ENCODE data around the gene C6orf47. TPM values are rescaled to one million over a fixed set of nuclear protein-coding genes. Genes with fewer than 3 reads are reported as not detected.

C6orf47 gene
- total RNA-seq, 1 donor from 2014 or later = 19.0 TPM

DNA sequence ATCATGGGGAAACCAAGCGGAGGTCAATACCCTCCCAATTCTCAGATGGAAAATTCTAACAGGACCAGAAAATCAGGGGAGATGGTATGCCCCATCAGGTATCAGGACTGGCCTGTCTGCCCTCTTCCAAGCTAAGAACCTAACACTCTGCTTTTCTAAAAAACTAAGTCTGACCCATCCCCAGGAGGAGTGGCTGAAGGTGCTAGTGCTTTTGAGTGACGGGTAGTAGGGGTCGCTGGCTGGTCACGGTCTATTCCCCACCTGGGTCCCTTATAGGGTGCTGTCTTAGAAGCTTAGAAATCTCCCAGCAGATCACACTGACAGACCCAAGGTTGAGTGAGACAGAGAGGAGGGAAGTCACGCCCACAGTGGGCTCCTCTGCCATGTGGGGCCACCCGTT lies 33.0 kb upstream of the C6orf47 start:
- Mint-ChIP-seq H3K4me3 (no peak overlapping the region), H3K27ac (no peak overlapping the region), H3K27me3 (ENCODE audit: low read depth) (no peaks in the 10 kb centered on the region), H3K4me1 (peaks cover 15% of the 10 kb centered on the region), H3K9me3 (no peaks in the 10 kb centered on the region), H3K36me3 (peaks cover 24% of the 10 kb centered on the region)
- DNase-seq (ENCODE audit: low spot score in 2 of 2, unreplicated experiment in 2 of 2) = no peak
- TF ChIP-seq, protein P1, sequence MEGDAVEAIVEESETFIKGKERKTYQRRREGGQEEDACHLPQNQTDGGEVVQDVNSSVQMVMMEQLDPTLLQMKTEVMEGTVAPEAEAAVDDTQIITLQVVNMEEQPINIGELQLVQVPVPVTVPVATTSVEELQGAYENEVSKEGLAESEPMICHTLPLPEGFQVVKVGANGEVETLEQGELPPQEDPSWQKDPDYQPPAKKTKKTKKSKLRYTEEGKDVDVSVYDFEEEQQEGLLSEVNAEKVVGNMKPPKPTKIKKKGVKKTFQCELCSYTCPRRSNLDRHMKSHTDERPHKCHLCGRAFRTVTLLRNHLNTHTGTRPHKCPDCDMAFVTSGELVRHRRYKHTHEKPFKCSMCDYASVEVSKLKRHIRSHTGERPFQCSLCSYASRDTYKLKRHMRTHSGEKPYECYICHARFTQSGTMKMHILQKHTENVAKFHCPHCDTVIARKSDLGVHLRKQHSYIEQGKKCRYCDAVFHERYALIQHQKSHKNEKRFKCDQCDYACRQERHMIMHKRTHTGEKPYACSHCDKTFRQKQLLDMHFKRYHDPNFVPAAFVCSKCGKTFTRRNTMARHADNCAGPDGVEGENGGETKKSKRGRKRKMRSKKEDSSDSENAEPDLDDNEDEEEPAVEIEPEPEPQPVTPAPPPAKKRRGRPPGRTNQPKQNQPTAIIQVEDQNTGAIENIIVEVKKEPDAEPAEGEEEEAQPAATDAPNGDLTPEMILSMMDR (IDR thresholded peaks at IDR 0.05; ENCODE audit: unreplicated experiment) = no peak

DNA sequence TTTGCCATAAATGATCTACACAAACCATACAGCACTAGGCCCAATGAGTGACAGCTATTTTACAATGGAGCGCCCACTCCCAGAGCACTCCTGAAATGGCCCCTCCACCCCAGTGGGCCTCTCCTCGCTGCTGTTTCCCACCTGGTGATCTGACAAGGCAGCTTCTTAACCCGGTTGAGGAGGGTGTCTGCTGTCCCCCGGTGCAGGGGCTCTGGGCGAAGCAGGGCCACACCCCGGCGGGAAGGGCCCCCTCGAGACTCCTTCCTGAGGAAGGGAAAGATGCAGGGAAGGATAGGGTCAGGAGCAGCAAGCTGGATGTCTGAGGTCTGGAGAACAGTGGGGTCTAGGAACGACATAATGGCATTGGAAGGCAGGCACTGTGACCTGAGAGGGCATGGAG lies 32.3 kb upstream of the C6orf47 start:
- H3K27me3 Mint-ChIP-seq (ENCODE audit: low read depth) = no peaks in the 10 kb centered on the region
- H3K9me3 Mint-ChIP-seq = no peaks in the 10 kb centered on the region
- TF ChIP-seq, protein P1 (IDR thresholded peaks at IDR 0.05; ENCODE audit: unreplicated experiment) = no peak
- no peak for DNase-seq (ENCODE audit: low spot score in 2 of 2, unreplicated experiment in 2 of 2)
- peaks cover 15% of the 10 kb centered on the region for H3K4me1 Mint-ChIP-seq
- H3K36me3 Mint-ChIP-seq = peaks cover 24% of the 10 kb centered on the region
- no peak overlapping the region for H3K27ac Mint-ChIP-seq
- no peak overlapping the region for H3K4me3 Mint-ChIP-seq

DNA sequence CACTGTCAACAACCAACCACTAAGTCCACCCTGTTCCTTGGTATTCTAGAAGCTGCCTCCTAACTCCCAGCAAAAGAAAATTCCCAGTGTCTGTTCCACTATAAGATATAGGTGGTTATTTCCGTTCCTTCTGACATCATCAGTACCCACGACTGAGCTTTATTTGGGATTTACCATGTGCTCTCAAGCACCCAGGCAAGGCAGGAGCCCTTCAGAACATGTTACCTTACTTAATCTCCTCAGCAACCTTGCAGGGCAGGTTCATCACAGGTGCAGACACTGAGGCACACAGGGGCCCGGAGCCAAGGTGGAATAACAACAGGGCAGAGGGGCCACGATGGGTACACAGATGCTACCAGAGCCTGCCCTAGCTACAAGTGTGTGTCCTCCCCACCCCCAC lies 31.8 kb upstream of the C6orf47 start:
- H3K4me3 Mint-ChIP-seq = no peak overlapping the region
- H3K9me3 Mint-ChIP-seq = no peaks in the 10 kb centered on the region

DNA sequence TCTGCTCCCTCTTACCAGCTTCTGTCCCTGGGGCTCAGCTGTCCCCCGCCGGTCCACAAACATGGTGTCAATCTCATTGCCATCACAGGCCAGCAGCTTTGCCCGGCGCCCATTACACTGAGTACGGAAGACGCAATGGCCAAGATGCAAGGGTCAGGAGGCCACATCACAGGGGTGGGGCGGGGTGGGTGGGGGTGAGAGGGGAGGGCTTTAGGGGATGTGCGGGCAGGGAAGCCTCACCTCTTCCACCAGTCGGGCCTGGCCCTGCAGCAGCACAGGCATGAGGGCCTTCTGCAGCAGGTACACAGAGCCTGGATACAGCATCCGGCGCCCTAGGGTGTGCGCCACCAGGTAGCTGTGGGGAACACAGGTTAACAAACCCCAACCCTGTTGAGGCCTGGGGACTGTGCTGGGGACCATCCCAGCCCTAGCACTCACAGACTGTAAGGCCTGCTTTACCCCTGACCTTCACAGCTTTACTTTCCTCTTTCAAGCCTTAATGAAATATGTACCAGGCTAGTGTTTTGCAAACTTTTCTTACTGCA lies 31.1 kb upstream of the C6orf47 start:
- no peak overlapping the region for H3K27ac Mint-ChIP-seq
- no peaks in the 10 kb centered on the region for H3K27me3 Mint-ChIP-seq (ENCODE audit: low read depth)
- no peak for DNase-seq (ENCODE audit: low spot score in 2 of 2, unreplicated experiment in 2 of 2)
- peaks cover 8% of the 10 kb centered on the region for H3K4me1 Mint-ChIP-seq
- TF ChIP-seq, protein P1 (IDR thresholded peaks at IDR 0.05; ENCODE audit: unreplicated experiment) = no peak
- H3K36me3 Mint-ChIP-seq = peaks cover 28% of the 10 kb centered on the region
- H3K9me3 Mint-ChIP-seq = no peaks in the 10 kb centered on the region
- no peak overlapping the region for H3K4me3 Mint-ChIP-seq

More for the DNA sequence above, 31.8 kb upstream of the C6orf47 start:
- H3K4me1 Mint-ChIP-seq = peaks cover 11% of the 10 kb centered on the region
- H3K36me3 Mint-ChIP-seq = peaks cover 29% of the 10 kb centered on the region
- DNase-seq (ENCODE audit: low spot score in 2 of 2, unreplicated experiment in 2 of 2) = no peak
- H3K27me3 Mint-ChIP-seq (ENCODE audit: low read depth) = no peaks in the 10 kb centered on the region
- TF ChIP-seq, protein P1 (IDR thresholded peaks at IDR 0.05; ENCODE audit: unreplicated experiment) = no peak
- no peak overlapping the region for H3K27ac Mint-ChIP-seq

DNA sequence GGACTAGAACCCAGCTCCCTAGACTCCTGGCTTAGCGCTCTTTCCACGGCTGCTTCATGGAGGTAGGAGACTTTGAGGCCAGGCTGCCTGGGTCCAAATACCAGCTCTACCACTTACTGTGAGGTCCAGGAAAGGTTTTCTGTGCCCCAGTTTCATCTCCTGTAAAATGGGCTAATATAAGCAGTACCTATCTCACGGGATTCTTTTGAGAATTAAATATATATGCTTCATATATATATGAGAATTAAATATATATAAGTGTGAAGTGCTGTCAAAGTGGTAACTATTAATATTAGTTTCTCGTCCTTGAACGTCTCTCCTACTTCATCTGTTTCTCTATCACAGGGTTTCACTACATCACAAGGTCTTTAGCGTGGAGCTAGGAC lies 30.5 kb upstream of the C6orf47 start:
- Mint-ChIP-seq H3K4me1 (peaks cover 6% of the 10 kb centered on the region), H3K36me3 (peaks cover 32% of the 10 kb centered on the region), H3K9me3 (no peaks in the 10 kb centered on the region), H3K27me3 (ENCODE audit: low read depth) (no peaks in the 10 kb centered on the region), H3K27ac (peak overlapping the region; percentile 69), H3K4me3 (no peak overlapping the region)
- no peak for DNase-seq (ENCODE audit: low spot score in 2 of 2, unreplicated experiment in 2 of 2)
- TF ChIP-seq, protein P1 (IDR thresholded peaks at IDR 0.05; ENCODE audit: unreplicated experiment) = no peak
